PFSK-1 (cell line): Measurements from ENCODE around the gene ATP2A2.

ENCODE experiments used
- POLR2AphosphoS5 ChIP-seq: IDR thresholded peaks from 2 replicates; pipeline ENCODE4 v1.6.1; 2012; ENCODE audit warnings: low read depth, mild to moderate bottlenecking, control low read depth, low read length, moderate library complexity
- REST ChIP-seq, 2 experiments: IDR thresholded peaks; 2 replicates each; pipeline versions ENCODE4 v1.6.1 to v1.8.0; 2011 to 2012; ENCODE audit warnings: low read depth in 2 of 2, low read length in 2 of 2, control low read depth in 1 of 2, inconsistent platforms in 1 of 2, mild to moderate bottlenecking in 1 of 2, moderate library complexity in 1 of 2; ENCODE audit not compliant: insufficient read depth in 1 of 2

- TF ChIP-seq POLR2AphosphoS5 (no peak), REST (IDR thresholded peaks at IDR 0.05; ENCODE audit: insufficient read depth in 1 of 2, low read depth in 2 of 2, low read length in 2 of 2) (no peak)
These were observed 29.7 kb downstream of the ATP2A2 start for GRCh38 chr12:110310763-110311162.
